GM13977 (cell line): ENCODE data around the gene SDF4.

ENCODE experiments used
- DNase-seq: peaks from one replicate; pipeline ENCODE4 v3.0.0; 2012; ENCODE audit warnings: low spot score
- in situ Hi-C: fragments of 300-500 bp; cut with MboI; formaldehyde crosslinking; loops from one replicate; pipeline ENCODE4 v1.12.0; 2022; ENCODE audit warnings: low sequenced_read_pairs, low pct_unique_long_range_greater_than_20kb, mixed read lengths, inconsistent platforms; ENCODE audit not compliant: unreplicated experiment
- TF ChIP-seq, protein P1 (sequence below): IDR thresholded peaks from 2 replicates; pipeline ENCODE4 v1.5.1; 2012; ENCODE audit warnings: mild to moderate bottlenecking, control low read depth; ENCODE audit not compliant: insufficient read depth; ENCODE audit errors: extremely low read depth, missing control alignments

The SDF4 gene

DNA sequence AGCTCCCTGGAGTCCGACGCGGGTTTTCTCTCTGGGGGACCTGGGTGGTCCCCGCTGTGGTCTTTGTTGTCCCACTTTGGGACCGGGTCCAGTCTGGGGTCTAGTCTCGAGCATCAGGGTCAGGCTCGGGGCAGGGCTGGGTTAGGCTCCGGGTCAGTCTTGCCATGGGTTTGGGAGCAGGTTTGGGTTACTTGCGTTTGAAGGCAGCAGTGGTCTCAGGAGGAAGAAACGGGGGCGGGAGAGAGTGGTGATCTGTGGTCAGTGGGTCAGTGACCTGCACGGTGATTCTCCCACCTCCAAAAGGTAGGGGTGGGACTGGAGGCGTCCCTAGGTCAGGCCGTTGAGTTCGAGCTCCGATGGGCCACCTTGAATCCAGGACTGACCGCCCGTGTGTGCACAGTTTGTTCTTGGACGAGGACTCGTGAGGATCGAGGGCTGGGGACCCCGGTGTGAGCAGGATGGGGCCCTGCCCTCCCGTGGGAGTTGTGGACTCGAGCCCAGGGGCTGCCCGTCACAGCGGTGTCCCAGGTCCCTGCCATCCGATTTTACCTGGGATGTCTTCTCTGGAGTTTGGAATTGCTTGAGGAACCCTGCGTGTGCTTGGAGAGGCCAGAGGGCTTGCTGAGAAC is 2.5 kb upstream of the SDF4 start:
- DNase-seq = no peak
- TF ChIP-seq, protein P1, sequence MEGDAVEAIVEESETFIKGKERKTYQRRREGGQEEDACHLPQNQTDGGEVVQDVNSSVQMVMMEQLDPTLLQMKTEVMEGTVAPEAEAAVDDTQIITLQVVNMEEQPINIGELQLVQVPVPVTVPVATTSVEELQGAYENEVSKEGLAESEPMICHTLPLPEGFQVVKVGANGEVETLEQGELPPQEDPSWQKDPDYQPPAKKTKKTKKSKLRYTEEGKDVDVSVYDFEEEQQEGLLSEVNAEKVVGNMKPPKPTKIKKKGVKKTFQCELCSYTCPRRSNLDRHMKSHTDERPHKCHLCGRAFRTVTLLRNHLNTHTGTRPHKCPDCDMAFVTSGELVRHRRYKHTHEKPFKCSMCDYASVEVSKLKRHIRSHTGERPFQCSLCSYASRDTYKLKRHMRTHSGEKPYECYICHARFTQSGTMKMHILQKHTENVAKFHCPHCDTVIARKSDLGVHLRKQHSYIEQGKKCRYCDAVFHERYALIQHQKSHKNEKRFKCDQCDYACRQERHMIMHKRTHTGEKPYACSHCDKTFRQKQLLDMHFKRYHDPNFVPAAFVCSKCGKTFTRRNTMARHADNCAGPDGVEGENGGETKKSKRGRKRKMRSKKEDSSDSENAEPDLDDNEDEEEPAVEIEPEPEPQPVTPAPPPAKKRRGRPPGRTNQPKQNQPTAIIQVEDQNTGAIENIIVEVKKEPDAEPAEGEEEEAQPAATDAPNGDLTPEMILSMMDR = no peak
- in situ Hi-C loops = no loop called here

- TF ChIP-seq, protein P1 = no peak
- in situ Hi-C loops = no loop called here
- DNase-seq = no peak
Observed at GRCh38 chr1:1233567-1233892, 1.7 kb upstream of the SDF4 start.

- no peak for DNase-seq
- TF ChIP-seq, protein P1 = no peak
- in situ Hi-C loops = no loop called here
Observed at GRCh38 chr1:1232796-1233566, 1.2 kb upstream of the SDF4 start.

DNA sequence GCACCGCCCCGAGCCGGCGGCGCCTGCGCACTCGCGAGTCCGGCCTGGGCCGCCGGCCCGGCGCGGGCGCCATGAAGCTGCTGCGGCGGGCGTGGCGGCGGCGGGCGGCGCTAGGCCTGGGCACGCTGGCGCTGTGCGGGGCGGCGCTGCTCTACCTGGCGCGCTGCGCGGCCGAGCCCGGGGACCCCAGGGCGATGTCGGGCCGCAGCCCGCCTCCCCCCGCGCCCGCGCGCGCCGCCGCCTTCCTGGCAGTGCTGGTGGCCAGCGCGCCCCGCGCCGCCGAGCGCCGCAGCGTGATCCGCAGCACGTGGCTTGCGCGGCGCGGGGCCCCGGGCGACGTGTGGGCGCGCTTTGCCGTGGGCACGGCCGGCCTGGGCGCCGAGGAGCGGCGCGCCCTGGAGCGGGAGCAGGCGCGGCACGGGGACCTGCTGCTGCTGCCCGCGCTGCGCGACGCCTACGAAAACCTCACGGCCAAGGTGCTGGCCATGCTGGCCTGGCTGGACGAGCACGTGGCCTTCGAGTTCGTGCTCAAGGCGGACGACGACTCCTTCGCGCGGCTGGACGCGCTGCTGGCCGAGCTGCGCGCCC is 501 bp upstream of the SDF4 start, which contains the start of gene B3GALT6:
TSS of gene B3GALT6 (plus strand) at position 30 of the 588 bp plus-strand sequence. CDS start at position 72, 42 bp downstream.
- no peak for DNase-seq
- TF ChIP-seq, protein P1 = no peak
- in situ Hi-C loops = no loop called here

DNA sequence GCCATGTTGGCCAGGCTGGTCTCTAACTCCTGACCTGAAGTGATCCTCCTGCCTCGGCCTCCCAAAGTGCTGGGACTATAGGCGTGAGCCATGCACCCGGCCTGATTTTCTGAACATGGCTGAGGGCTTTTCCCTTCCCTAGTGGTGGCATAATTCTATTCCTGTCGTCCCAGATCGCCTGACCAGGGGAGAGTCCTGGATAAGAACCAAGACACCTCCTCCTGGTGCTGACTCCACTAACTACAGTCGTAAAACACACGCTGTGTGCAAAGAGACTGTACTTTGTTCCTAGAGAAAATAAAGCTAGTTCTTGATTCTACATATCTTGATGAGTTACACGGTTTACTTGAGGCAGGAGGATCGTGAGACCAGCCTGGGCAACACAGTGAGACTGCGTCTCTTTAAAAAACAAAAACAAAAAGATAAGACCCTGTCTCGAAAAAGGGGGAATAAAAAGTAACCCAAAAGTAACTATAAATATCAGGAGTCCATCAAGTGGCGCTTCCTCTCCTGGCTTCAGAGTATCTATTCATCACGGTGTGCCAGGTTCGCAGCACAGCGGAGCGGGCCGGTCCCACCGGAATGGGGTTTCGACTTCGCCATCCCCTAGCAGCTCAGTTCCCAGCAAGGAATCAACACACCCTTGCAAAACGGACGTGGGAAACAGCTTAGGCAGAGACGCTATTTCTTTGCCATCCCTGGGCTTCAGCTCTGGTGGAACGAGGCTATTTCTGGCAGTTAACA is 973 bp downstream of the SDF4 start:
- TF ChIP-seq, protein P1 = no peak
- in situ Hi-C loops = no loop called here
- no peak for DNase-seq

DNA sequence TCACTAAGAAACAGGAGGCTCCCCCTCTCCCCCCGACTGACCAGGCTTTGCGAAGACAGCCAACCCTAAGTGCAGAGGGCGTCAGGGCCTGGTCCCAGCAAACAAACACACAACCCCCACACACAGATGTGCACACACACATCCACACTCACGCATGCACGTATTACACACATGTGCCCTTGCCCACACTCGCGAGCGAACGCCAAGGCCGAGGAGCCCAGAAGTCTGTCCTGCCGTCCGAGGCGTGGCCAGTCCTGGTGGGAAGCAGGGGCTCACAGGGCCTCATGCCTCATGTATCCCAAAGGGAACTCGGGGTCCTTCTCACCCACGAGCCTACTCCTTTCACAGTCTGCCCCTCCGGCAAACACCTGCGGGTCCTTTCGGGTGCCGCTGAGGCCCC is 2.0 kb downstream of the SDF4 start:
- TF ChIP-seq, protein P1 = no peak
- in situ Hi-C loops = no loop called here

More for the DNA sequence above, 2.0 kb downstream of the SDF4 start:
- DNase-seq = no peak
